Uterus (tissue), 2 donors: ENCODE measurements around the gene MPPED1.

Source experiments
- CTCF ChIP-seq, 4 experiments: fragments of 200-600 bp in 2 of 4; fragments of 450-650 bp in 2 of 4; sonication (generic) in 2 of 4; IDR thresholded peaks; one replicate each; pipeline ENCODE4 v1.5.1; 2016 to 2019; ENCODE audit warnings: antibody characterized with exemption in 4 of 4, mild to moderate bottlenecking in 2 of 4, moderate library complexity in 1 of 4
- POLR2A ChIP-seq, 2 donors: fragments of 450-650 bp; IDR thresholded peaks; one replicate each; pipeline ENCODE4 v1.6.1; 2016; ENCODE audit warnings: antibody characterized with exemption in 2 of 2, mild to moderate bottlenecking in 1 of 2, moderate library complexity in 1 of 2

GRCh38 chr22:43484227-43484626, 72.4 kb downstream of the MPPED1 start:
- no peak for TF ChIP-seq CTCF (IDR thresholded peaks at IDR 0.05)
- no peak for TF ChIP-seq POLR2A (IDR thresholded peaks at IDR 0.05)
